Neural cell (in vitro differentiated cells): Measurements from ENCODE around the gene C4A. TPM values are rescaled to one million over a fixed set of nuclear protein-coding genes. Genes with fewer than 3 reads are reported as not detected.

Experiments
- H2AFZ ChIP-seq: fragments of 200-600, 300-800 bp; sonication (generic), shearing (Covaris generic); 2 replicates; pipeline ENCODE4 v1.6.0; 2014; ENCODE audit warnings: low read depth, mild to moderate bottlenecking, antibody characterized with exemption, low read length, moderate library complexity
- H3F3A ChIP-seq: fragments of 200-600 bp; shearing (Covaris generic); 2 replicates; pipeline ENCODE4 v1.6.1; 2016; ENCODE audit warnings: mild to moderate bottlenecking, moderate library complexity, mixed read lengths, antibody characterized with exemption, low read length; ENCODE audit not compliant: insufficient read depth, poor library complexity, severe bottlenecking
- H3K27ac ChIP-seq: fragments of 200-600, 300-800 bp; sonication (generic), shearing (Covaris generic); 2 replicates; pipeline ENCODE4 v1.5.1; 2014; ENCODE audit warnings: mild to moderate bottlenecking, low read length, moderate library complexity
- H3K27me3 ChIP-seq: fragments of 300-800, 200-600 bp; sonication (generic), shearing (Covaris generic); 2 replicates; pipeline ENCODE4 v1.6.0; 2014; ENCODE audit warnings: mild to moderate bottlenecking, low read depth, low read length, moderate library complexity; ENCODE audit not compliant: insufficient read depth
- H3K36me3 ChIP-seq: fragments of 300-800, 200-600 bp; sonication (generic), shearing (Covaris generic); 2 replicates; pipeline ENCODE4 v1.5.1; 2014; ENCODE audit warnings: mild to moderate bottlenecking, antibody characterized with exemption, low read length, moderate library complexity; ENCODE audit not compliant: insufficient read depth
- H3K4me2 ChIP-seq: fragments of 300-800, 200-600 bp; sonication (generic), shearing (Covaris generic); 2 replicates; pipeline ENCODE4 v1.6.0; 2014; ENCODE audit warnings: mild to moderate bottlenecking, low read length
- H3K4me3 ChIP-seq: fragments of 300-800, 200-600 bp; sonication (generic), shearing (Covaris generic); 2 replicates; pipeline ENCODE4 v1.5.1; 2014; ENCODE audit warnings: mild to moderate bottlenecking, low read length, moderate library complexity
- H3K79me2 ChIP-seq: fragments of 200-600 bp; shearing (Covaris generic); replicated peaks from 2 replicates; pipeline ENCODE4 v1.6.0; 2014; ENCODE audit warnings: mild to moderate bottlenecking, low read length, moderate library complexity; ENCODE audit not compliant: insufficient read depth
- H3K9ac ChIP-seq: fragments of 300-800, 200-600 bp; sonication (generic), shearing (Covaris generic); 2 replicates; pipeline ENCODE4 v1.6.1; 2016; ENCODE audit warnings: mild to moderate bottlenecking, low read length, mixed read lengths
- H3K9me2 ChIP-seq: fragments of 200-600 bp; shearing (Covaris generic); 2 replicates; pipeline ENCODE4 v1.6.1; 2016; ENCODE audit warnings: mild to moderate bottlenecking, low read length, mixed read lengths; ENCODE audit not compliant: insufficient read depth
- H3K9me3 ChIP-seq: fragments of 200-600, 300-800 bp; sonication (generic), shearing (Covaris generic); 2 replicates; pipeline ENCODE4 v1.6.1; 2016; ENCODE audit warnings: mild to moderate bottlenecking, mixed run types, low read length, moderate library complexity, mixed read lengths
- H4K20me1 ChIP-seq: fragments of 200-600 bp; shearing (Covaris generic); 2 replicates; pipeline ENCODE4 v1.6.1; 2016; ENCODE audit warnings: mild to moderate bottlenecking, mixed run types; ENCODE audit not compliant: insufficient read depth
- CTCF ChIP-seq: fragments of 450-650 bp; IDR thresholded peaks from 2 replicates; pipeline ENCODE4 v1.5.1; 2014; ENCODE audit warnings: antibody characterized with exemption, mild to moderate bottlenecking, moderate library complexity; ENCODE audit not compliant: poor library complexity, severe bottlenecking
- EP300 ChIP-seq: fragments of 450-650 bp; conservative IDR thresholded peaks from 2 replicates; pipeline ENCODE4 v1.6.1; 2014; ENCODE audit warnings: antibody characterized with exemption, mild to moderate bottlenecking, moderate library complexity; ENCODE audit not compliant: poor library complexity, severe bottlenecking
- EZH2 ChIP-seq: fragments of 200-600, 300-800 bp; shearing (Covaris generic), sonication (generic); IDR thresholded peaks from 2 replicates; pipeline ENCODE4 v1.6.1; 2014; ENCODE audit warnings: antibody characterized with exemption, low read length, borderline replicate concordance, mild to moderate bottlenecking; ENCODE audit not compliant: insufficient read depth, poor library complexity, severe bottlenecking
- MXI1 ChIP-seq: fragments of 450-650 bp; conservative IDR thresholded peaks from 2 replicates; pipeline ENCODE4 v1.6.1; 2014; ENCODE audit warnings: antibody characterized with exemption, mild to moderate bottlenecking; ENCODE audit not compliant: poor library complexity, severe bottlenecking
- POLR2AphosphoS5 ChIP-seq: IDR thresholded peaks from 2 replicates; pipeline ENCODE4 v1.6.1; 2012
- RAD21 ChIP-seq: fragments of 450-650 bp; conservative IDR thresholded peaks from 2 replicates; pipeline ENCODE4 v1.6.1; 2014; ENCODE audit warnings: antibody characterized with exemption, mild to moderate bottlenecking, moderate library complexity
- REST ChIP-seq: IDR thresholded peaks from 2 replicates; pipeline ENCODE4 v1.6.1; 2012; ENCODE audit warnings: borderline replicate concordance
- SMC3 ChIP-seq: fragments of 450-650 bp; conservative IDR thresholded peaks from 2 replicates; pipeline ENCODE4 v1.6.1; 2014; ENCODE audit warnings: antibody characterized with exemption, mild to moderate bottlenecking, moderate library complexity; ENCODE audit not compliant: poor library complexity
- TAF1 ChIP-seq: IDR thresholded peaks from 2 replicates; pipeline ENCODE4 v1.6.1; 2012; ENCODE audit warnings: low read depth
- polyA plus RNA-seq: library from polyadenylated mRNA; depleted of rRNA; stranded (reverse); fragments of >200 nt; gene quantifications from 2 replicates; pipeline ENCODE4 v1.2.3, GENCODE V29; 2014

C4A gene
- polyA plus RNA-seq, 1 donor from 2014 or later, result 4.4 TPM

GRCh38 chr6:31977816-31978431 lies 3.9 kb upstream of the C4A start:
- Histone ChIP-seq H3K36me3 (no peaks in the 10 kb centered on the region), H3K27me3 (no peaks in the 10 kb centered on the region), H3K79me2 (peaks cover 14% of the 10 kb centered on the region), H4K20me1 (no peaks in the 10 kb centered on the region), H3K4me3 (no peak overlapping the region), H3K4me2 (no peak overlapping the region), H3K9me2 (no peaks in the 10 kb centered on the region), H3K9ac (no peak overlapping the region), H3K9me3 (no peaks in the 10 kb centered on the region), H3F3A (no peaks in the 10 kb centered on the region), H2AFZ (no peak overlapping the region), H3K27ac (no peak overlapping the region)
- TF ChIP-seq MXI1 (no peak), POLR2AphosphoS5 (no peak), CTCF (no peak), TAF1 (no peak), EZH2 (no peak), SMC3 (no peak), REST (no peak), RAD21 (no peak), EP300 (no peak)

GRCh38 chr6:31978831-31979230 lies 3.0 kb upstream of the C4A start:
- no peaks in the 10 kb centered on the region for H3K9me2 ChIP-seq
- no peaks in the 10 kb centered on the region for H4K20me1 ChIP-seq
- no peak overlapping the region for H3K4me2 ChIP-seq
- no peak for TF ChIP-seq RAD21
- no peak for TF ChIP-seq MXI1
- TF ChIP-seq EZH2, result no peak
- TF ChIP-seq POLR2AphosphoS5, result no peak
- TF ChIP-seq CTCF, result no peak
- no peak for TF ChIP-seq TAF1
- TF ChIP-seq REST, result no peak
- no peak for TF ChIP-seq EP300
- TF ChIP-seq SMC3, result no peak
- H3K79me2 ChIP-seq, result peaks cover 5% of the 10 kb centered on the region
- no peaks in the 10 kb centered on the region for H3K36me3 ChIP-seq
- H3F3A ChIP-seq, result no peaks in the 10 kb centered on the region
- H3K27ac ChIP-seq, result no peak overlapping the region
- H3K9me3 ChIP-seq, result no peaks in the 10 kb centered on the region
- H3K27me3 ChIP-seq, result no peaks in the 10 kb centered on the region
- H2AFZ ChIP-seq, result no peak overlapping the region
- H3K4me3 ChIP-seq, result no peak overlapping the region
- no peak overlapping the region for H3K9ac ChIP-seq
